G401 (cell line): ENCODE measurements around the gene DIP2C. TPM values are rescaled to one million over a fixed set of nuclear protein-coding genes. Genes with fewer than 3 reads are reported as not detected.
"Not testable (repeated sequence)": the region's sequence is repeated elsewhere in the genome, so short reads cannot be mapped to it uniquely, and the experiment has no call there.

Experiments used
- DNase-seq: peaks from one replicate; pipeline ENCODE4 v3.0.0-alpha.2; 2015; ENCODE audit warnings: low spot score
- in situ Hi-C: cut with HindIII; loops from 2 replicates; pipeline ENCODE4 v1.10.0; 2016; ENCODE audit warnings: low sequenced_read_pairs, mixed read lengths
- total RNA-seq: library from RNA; depleted of rRNA; stranded (reverse); fragments of >200 nt; shearing (Covaris generic); gene quantifications from 2 replicates; pipeline ENCODE4 v1.2.3, GENCODE V29; 2014

Gene DIP2C
- total RNA-seq, 1 experiment from 2014 or later = 9.0 TPM

DNA sequence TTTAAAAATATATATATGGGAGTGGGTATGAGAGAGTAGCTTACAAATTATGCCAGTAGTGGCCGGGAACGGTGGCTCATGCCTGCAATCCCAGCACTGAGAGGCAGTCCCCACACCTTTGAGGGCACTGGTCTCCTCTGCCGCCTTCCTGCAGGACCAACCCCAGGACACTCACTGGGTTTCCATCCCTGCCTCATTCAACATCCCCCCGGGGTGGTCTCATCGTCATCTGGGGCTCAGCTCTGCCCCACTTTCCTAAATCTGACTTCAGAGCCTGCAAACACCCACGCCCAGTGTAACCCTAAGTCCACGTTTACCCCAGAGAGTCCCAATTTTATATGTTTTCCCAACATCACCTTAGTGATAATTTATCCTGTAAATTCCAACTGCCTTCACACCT, 96.5 kb downstream of the DIP2C start:
- no peak for DNase-seq
- in situ Hi-C loops = no loop called here

DNA sequence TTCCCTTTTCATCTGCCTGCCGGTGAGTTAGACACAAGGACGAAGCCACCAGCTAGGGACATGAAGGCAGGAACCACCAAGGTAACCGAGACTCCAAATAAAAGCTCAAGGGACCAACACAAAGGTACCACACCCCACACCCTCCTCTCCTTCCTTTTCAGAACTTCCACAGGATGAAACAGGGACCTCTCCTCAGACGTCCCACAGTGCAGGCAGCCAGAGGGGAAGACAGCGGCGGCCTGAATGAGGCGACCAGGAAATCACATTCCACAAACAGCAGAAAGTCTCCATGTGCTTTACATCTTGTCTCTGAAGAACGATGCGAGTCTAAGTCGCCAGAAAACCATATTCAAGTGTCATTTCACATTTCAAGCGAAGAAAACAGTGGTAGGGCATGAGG, 97.8 kb downstream of the DIP2C start:
- in situ Hi-C loops = no loop called here
- no peak for DNase-seq

DNA sequence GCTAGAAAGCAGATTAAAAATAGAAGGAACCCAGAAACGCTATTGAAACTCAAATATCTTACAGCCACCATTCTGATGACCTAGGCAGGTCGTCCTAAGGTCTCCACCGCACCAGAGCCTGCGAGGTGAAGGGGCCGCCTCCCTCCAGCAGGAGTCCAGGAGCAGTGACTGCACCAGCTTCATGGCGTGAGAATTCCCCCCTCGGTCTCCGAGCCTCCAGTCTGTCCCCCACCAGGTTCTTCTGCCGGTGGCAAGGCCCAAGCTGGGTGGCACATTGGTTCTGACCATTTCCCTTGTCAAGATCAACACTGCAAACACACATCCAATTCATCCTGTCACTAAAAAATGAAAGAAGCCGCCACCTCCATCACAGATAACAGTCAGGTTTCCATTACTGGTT, 98.7 kb downstream of the DIP2C start:
- in situ Hi-C loops = no loop called here
- DNase-seq = no peak

DNA sequence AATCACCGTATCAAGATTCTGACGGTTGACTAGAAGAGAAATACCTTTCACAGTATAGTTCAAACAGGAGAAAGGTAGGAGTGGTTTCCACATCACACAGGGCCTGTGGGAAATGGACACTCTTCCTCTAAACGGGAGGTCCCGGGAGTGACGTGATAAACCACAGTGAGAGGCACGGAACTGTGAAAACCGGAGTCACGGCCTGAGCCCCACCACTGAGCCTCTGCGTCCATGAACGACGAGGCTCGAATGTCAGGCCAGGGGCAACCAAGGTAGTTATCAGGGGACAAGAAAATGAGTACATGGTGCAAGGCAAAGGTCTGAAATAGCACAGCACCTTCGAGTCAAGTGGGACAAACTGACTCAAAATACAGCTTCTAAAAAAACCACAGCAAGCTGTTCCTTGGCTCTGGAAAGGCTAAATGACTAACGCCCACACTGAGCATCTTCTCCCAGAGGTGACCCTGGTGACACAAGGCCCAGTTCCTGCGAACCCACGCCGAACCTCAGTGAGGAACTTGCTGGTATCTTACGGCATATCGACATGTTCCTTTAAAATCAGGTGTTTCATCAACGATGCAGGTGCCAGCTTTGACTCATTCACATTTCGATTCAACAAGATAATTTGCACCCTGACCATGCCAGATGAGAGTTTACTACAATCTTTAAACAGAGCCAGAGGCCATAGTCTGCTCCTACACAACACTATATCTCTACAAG, 99.3 kb downstream of the DIP2C start:
- no peak for DNase-seq
- in situ Hi-C loops = no loop called here

DNA sequence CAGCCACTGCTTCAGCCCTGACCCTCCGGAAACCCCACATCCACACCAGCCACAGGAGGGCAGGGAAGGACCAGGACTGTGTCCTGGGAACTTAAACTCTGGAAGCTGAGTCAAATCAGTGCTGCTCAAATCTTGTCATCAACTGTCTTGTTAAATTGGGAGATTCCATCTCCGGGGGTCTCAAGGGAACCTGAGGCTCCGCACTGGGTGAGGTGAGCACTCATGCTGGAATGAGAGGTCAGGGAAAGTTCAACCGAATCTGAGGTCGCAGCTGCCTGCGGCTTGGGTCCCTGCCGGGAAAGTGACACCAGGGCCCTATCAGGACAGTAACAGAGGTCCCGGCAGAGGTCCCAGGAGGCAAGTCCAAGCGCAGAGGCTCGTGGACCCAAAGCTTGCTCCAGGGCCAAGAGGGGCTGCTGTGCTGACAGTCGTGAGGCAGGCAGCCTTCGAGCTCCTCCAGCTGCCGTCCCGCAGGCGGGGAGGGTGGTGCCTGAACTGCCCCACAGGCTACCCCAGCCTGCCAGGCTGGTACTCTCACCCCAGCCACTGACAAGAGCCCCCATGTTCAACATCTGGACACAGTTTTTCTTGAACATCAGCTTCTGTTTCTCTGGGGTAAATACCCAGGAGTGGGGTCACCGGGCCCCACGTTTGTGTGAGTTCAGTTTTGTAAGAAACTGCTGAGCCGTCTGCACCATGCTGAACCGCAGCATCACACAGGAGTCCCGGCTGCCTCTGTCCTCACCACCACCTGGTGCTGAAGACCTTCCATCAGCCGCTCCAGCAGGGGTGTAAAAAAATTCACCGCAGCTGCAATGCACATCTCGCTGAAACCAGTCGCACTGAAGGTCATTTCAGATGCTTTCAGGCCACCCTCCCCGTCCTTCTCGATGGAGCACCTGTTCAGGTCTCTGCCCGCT, 101.0 kb downstream of the DIP2C start:
- in situ Hi-C loops = no loop called here

DNA sequence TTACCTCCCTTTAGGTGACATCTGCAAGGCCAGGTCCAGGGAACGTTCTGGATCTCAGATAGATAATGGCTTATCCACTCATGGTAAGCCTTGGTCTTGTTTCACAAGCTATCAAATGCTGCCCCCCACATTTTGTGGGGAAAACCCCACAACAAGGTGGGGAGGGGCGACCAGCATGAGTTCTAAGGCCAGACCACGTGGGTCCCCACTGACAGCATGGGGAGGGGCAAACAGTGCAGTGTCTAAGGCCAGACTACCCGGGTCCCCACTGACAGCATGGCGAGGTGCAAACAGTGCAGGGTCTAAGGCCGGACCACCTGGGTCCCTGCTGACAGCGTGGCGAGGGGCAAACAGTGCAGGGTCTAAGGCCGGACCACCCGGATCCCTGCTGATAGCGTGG, 102.8 kb downstream of the DIP2C start:
- in situ Hi-C loops = no loop called here
- DNase-seq = no peak

More for the DNA sequence above, 101.0 kb downstream of the DIP2C start:
- DNase-seq = no peak

DNA sequence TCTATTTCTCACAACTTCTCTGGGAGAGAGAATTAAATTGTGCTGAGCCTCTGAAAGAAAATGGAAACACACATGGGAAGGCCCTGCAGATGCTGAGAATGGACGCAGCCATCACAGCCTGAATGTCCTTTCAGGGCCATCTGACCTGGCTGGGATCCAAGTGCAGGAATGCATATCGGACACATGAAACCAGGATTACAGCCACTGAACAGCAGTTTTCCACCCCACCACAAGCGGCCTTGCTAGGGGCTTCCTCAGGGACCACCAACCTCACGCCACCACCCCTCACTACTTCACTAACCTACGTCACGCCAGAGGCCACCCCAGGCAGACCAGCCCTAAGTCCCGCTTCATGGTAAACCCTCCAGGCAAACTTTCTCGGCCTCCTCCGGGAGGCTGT, 103.3 kb downstream of the DIP2C start:
- no peak for DNase-seq
- in situ Hi-C loops = no loop called here

DNA sequence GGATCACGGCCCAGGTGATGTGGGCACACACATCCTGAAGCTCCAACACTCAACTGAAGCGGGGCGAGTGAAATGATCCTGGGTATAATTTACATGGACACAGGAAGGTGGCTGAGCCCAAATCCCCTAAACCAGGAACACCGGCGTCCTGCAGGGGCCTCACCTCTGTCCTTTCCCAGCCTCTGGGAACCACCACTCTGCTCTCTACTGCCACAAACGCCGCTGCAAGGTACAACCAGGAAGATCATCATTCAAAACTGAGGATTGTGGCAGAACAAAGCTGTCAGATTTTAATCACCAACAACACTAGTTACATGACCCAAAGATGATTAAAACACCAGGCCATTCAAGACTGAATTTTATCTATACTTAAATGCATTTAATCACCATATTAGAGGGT, 104.0 kb downstream of the DIP2C start:
- no peak for DNase-seq
- in situ Hi-C loops = no loop called here

DNA sequence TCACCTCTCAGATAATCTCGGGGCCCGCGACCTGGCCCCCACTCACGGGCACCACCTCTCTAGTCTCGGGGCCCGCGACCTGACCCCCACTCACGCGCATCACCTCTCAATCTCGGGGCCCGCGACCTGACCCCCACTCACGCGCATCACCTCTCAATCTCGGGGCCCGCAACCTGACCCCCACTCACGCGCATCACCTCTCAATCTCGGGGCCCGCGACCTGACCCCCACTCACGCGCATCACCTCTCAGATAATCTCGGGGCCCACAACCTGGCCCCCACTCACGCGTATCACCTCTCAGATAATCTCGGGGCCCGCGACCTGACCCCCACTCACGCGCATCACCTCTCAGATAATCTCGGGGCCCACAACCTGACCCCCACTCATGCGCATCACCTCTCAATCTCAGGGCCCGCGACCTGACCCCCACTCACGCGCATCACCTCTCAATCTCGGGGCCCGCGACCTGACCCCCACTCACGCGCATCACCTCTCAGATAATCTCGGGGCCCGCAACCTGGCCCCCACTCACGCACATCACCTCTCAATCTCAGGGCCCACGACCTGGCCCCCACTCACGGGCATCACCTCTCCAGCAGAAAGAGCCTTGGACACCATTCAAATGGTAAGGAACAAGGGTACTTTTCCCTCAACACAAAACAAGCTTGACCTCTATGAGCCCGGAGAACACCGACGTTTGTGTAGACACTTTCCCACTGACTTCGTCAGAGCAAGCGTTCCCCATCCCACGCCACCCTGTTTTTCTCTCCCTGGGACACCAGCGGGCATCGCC, 104.8 kb downstream of the DIP2C start:
- in situ Hi-C loops, DNase-seq: not testable (repeated sequence)

DNA sequence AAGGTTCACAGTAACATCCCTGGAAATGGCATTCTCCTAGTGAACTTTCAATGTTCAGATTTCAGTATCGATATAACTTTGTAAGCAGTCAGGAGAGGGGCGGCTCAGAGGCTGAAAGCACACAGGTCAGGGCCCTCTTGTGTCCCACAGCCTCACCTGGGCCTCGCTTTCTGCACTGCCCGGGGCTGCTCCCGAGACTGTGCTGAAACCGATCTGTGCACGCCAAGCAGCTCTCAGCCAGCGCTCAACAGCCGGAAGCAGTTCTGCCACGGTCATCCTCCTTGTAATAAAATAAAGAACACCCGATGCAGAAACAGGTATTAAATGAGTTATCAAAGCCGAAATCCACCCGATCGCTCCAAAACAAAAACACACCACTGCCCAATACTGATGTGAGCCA, 106.0 kb downstream of the DIP2C start:
- DNase-seq = no peak
- in situ Hi-C loops = no loop called here

DNA sequence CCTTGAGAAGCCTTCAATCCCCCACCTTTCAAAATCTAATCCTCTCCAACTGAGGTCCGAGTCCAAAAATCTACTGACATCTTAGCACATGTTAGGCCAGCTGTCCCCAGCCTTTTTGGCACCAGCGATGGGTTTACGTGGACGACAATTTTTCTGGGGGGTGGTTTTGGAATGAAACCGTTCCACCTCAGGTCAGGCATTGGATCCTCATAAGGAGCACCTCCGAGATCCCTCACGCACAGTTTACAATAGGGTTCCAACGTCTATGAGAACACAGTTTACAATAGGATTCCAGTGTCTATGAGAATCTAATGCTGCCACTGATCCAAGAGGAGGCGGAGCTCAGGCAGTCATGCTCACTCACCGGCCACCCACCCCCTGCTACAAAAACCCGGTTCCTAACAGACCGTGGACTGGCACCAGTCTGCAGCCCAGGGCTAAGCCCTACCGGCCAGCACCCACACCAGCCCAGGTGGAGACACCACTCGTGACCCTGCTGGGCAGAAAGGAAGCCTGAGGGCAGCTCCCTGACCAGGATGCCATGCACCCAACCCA, 107.6 kb downstream of the DIP2C start:
- in situ Hi-C loops = no loop called here
- DNase-seq = peak; percentile 64

DNA sequence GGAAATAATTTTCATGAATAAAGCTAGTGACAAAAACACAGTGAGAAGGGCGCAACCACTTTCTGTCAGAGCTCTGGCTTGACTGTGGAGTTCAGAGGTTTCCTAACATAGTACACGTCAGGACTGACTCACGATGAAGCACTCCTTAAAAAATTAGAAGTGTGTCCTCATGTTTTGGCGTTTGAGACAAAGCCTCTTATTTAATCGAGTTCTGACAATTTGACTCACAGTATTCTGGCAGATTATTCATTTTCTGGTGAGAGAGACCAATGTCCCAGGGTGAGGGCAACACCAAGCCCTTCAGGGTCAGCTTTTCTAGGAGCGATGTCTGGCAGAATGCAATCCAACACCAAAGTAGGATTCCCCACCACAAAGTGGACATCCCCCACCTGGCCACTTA, 108.7 kb downstream of the DIP2C start:
- in situ Hi-C loops = no loop called here
- DNase-seq = no peak

DNA sequence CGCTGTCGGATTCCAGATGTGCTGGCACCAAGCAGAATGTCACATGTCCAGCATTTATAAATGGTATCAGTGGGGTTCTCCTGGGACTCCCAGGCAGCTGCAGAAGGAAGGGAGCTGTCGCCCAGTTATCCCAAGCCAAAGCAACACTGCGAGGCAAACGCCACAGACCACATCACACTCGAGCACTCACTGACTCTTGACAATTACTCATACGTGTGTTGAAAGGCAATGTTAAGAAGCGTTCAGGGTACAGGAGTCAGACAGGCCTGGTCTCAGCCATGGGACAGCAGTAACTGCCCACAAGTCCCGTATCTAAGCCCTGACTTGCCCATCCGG, 113.4 kb downstream of the DIP2C start:
- DNase-seq = no peak
- in situ Hi-C loops = no loop called here

DNA sequence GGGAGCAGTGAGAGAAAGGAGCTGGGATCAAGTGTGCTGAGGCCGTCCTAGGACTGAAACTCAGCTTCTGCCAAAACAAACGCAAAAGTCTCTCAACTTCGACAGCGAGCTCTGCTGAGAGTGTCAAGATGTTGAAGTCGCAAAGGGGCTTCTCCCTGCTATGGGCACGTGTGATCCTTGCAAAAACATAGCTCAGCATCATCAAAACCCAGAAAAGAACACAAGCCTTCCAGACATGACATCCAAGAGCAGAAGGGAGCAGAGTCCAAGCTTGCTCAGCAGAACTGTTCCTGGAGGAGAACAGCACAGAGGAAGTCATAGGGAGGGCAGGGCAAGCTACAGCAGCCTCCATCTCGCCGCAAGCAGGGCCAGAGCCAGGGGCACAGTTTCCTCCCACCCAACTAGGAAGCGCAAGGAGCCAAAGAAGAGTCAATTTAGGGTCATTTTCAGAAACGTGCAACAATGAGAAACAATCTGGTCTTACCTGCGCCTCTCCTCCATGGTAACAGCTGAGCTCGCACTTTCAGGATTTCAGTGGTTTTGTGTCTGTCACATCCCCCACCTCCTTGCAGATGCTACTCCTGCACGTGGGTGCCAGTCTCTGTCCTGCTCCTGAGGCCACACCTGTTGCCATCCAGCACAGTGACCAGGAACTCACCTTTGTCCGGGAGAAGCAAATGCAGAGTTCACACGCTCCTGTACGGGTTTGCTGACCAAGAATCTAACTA, 113.9 kb downstream of the DIP2C start:
- no peak for DNase-seq
- in situ Hi-C loops = no loop called here

DNA sequence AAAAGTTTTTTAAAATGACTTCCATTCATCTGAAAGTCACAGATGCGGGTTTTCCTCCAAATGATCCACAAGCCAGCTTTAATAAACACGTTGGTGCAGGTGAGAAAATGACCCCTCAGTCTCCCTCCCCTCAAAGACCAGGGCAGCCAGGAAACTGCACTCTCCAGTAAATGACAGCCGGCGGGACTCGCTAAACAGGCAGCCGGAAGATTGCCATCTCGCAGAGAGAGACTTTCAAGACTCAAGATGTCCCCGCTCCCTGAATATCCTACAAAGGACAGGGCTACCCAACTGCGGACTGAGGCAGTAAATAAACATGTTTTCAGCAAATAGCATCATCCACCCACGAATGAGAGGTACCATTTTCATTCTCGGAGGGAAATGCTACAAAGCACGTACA, 116.8 kb downstream of the DIP2C start:
- in situ Hi-C loops = no loop called here
- DNase-seq = no peak

DNA sequence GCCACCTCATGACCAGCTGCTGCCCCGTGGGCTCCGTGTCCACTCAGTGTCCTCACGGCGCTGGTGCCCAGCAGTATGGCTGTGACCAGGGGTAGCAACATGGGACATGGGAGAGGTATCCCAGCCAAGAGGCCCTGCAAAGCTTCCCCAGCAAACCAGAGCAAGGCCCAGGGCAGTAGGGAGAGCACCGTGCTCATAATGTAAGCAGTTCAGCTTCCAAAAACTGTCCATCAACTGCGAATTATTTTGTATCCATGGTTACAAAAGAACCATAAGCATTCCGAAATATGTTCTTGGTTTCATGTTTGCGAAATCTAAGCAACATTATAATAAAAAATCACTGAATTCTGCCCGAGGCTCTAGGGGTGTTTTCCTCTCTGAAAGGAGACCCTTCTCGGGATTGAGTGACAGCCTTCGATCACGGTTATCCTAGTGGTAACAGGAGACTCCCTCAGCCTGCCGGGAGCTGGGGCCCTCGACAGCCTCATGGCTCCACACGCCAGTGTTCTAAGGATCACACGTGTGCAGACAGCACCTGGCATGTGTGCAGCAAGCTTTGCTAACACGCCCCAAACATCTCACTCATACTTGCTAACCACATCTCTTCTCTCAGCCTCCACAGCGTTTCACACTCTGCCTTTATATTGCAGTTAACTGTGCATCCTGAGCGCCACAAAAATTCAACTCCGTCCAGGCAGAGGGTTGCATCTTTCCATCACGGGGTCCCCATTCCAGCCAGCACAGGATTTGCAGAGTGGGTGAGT, 117.6 kb downstream of the DIP2C start:
- no peak for DNase-seq
- in situ Hi-C loops = no loop called here

DNA sequence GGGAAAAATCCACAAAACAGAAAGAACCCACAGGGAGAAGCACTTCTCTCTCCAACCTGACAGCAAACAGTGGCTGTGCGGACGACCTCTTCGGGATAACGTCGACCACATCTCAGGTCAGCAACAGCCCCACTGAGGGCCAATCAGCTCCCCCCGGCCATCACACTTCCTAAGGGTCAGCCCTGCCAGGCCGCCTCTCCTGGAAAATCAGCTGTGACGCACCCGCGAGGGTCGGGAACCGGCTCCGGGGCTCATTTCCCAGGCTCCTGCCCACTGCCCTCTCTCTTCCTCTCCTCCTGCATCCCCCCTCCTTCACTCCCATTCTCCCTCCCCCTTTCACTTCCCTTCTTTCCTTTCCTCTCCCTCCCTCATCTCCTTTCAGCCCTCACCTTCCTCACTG, 118.3 kb downstream of the DIP2C start:
- in situ Hi-C loops = no loop called here
- DNase-seq = no peak

DNA sequence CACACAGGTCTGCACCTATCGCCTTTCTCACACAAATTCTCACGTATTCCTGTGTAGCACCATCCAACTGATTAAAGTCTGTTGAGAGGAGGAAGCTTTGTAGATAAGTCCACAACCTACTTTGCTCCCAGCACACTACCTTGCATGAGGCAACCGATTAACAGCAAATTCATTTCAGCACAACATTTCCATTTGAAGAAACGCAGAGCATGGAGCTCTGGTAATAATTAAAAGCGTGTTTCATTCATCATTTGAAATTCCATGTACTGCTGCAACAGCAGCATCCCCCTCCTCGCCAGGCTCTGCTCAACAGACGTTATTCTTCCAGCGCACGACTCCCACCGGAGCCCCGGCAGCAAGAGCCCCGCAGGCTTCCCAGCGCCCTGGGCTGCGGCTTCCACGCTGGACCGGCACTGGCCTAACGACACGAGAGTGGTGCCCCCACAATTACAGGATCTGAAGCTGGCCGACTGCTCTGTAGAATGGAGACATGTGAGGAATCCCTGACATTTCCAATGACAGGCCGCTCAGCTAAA, 118.8 kb downstream of the DIP2C start:
- DNase-seq = no peak
- in situ Hi-C loops = no loop called here
